ENCODE measurements around the gene OR2T1. TPM values are rescaled to one million over a fixed set of nuclear protein-coding genes. Genes with fewer than 3 reads are reported as not detected.
"Not testable (repeated sequence)": the region's sequence is repeated elsewhere in the genome, so short reads cannot be mapped to it uniquely, and the experiment has no call there.

The OR2T1 gene
- total RNA-seq, 1 experiment from 2014 or later: not detected

DNA sequence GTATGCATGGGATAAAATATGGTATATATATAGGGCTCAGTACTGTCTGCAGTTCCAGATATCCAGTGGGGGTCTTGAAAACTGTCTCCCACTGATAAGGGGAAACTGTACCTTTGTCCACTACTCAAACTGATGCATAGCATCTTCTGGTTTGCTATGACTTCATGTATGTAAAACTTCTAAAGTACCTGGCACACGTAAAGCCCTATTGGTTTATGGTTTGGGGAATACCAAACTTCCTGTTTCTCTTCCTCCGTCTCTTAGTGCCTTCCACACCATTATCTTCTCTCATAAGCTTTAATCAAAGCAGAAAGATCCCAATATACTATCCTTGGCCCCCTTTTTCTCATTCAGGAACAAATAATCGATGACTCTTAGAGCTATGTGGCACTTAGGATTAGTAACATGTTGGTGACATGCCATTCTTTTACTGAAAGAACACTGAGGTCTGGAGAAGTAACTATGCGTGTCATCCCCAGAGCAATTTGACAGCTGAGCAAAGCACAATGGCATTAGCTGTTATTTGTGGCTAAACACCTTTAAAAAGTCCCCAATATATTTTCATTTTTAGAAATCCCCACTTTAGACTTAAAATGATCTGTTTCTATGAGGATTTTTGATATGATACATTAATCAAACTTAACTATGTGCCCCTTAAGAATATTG lies 45.7 kb downstream of the OR2T1 start:
- DNase-seq; H3K36me3 Mint-ChIP-seq (ENCODE audit: insufficient read depth, unreplicated experiment); POLR2A ChIA-PET; H3K4me1 Mint-ChIP-seq (ENCODE audit: low read depth, unreplicated experiment); H3K27me3 Mint-ChIP-seq (ENCODE audit: insufficient read depth, unreplicated experiment); H3K4me3 Mint-ChIP-seq (ENCODE audit: unreplicated experiment); intact Hi-C loops (cut with micrococcal nuclease; ENCODE audit: unreplicated experiment); H3K9me3 ChIP-seq; BruUV-seq (replicated peaks); H3K27me3 ChIP-seq (replicated peaks; ENCODE audit: control insufficient read depth, insufficient read depth, low read length); H3K9me3 Mint-ChIP-seq (ENCODE audit: unreplicated experiment); H3K4me3 ChIP-seq (ENCODE audit: low read depth, low read length); H3K4me1 ChIP-seq; CTCF ChIA-PET; H3K27ac Mint-ChIP-seq (ENCODE audit: unreplicated experiment); H3K36me3 ChIP-seq (ENCODE audit: control insufficient read depth, insufficient read depth, low read length): not testable (repeated sequence)

GRCh38 chr1:248449821-248450465 lies 47.1 kb downstream of the OR2T1 start:
- H3K4me3 Mint-ChIP-seq (ENCODE audit: unreplicated experiment); H3K4me1 ChIP-seq; H3K36me3 ChIP-seq (ENCODE audit: control insufficient read depth, insufficient read depth, low read length); H3K27ac Mint-ChIP-seq (ENCODE audit: unreplicated experiment); H3K36me3 Mint-ChIP-seq (ENCODE audit: insufficient read depth, unreplicated experiment); BruUV-seq (replicated peaks); H3K27me3 Mint-ChIP-seq (ENCODE audit: insufficient read depth, unreplicated experiment); H3K9me3 Mint-ChIP-seq (ENCODE audit: unreplicated experiment); intact Hi-C loops (cut with micrococcal nuclease; ENCODE audit: unreplicated experiment); H3K4me3 ChIP-seq (ENCODE audit: low read depth, low read length); POLR2A ChIA-PET; H3K4me1 Mint-ChIP-seq (ENCODE audit: low read depth, unreplicated experiment); DNase-seq; H3K27me3 ChIP-seq (replicated peaks; ENCODE audit: control insufficient read depth, insufficient read depth, low read length); H3K9me3 ChIP-seq; CTCF ChIA-PET: not testable (repeated sequence)

DNA sequence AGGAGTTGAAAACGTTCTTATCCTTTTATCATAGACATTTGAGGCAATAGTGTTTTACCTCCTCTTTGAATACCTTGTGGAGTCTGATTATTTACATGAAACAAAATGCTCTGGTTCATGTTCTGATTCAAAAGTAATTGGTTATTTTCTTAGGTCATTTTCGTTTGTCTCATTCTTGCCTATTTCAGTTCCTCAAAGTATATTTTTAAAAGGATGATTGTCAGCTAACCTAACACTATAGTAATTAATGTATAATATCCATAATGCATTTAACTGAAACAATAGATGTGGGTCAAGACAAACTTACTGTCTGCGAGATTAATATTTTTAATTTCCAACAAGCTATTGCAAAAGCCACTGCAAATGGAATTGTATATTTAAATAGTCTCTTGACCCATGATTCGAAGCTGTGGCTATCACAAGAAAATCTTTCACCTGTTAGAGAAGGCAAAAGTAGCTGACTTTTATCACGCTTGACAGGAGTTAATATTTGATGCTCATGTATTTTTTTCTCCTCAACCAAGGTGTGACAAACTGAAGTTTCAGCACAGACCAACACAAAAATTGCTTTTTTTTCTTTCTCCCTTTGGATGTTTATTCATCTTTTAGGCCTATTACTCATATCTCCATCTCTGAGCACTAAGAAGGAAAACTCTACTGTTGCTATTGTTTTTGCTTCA lies 47.8 kb downstream of the OR2T1 start:
- H3K4me3 ChIP-seq (ENCODE audit: low read depth, low read length); DNase-seq; H3K36me3 Mint-ChIP-seq (ENCODE audit: insufficient read depth, unreplicated experiment); H3K9me3 ChIP-seq; H3K27me3 Mint-ChIP-seq (ENCODE audit: insufficient read depth, unreplicated experiment); BruUV-seq (replicated peaks); intact Hi-C loops (cut with micrococcal nuclease; ENCODE audit: unreplicated experiment); H3K9me3 Mint-ChIP-seq (ENCODE audit: unreplicated experiment); H3K4me1 Mint-ChIP-seq (ENCODE audit: low read depth, unreplicated experiment); H3K27ac Mint-ChIP-seq (ENCODE audit: unreplicated experiment); H3K36me3 ChIP-seq (ENCODE audit: control insufficient read depth, insufficient read depth, low read length); CTCF ChIA-PET; POLR2A ChIA-PET; H3K4me1 ChIP-seq; H3K27me3 ChIP-seq (replicated peaks; ENCODE audit: control insufficient read depth, insufficient read depth, low read length); H3K4me3 Mint-ChIP-seq (ENCODE audit: unreplicated experiment): not testable (repeated sequence)

DNA sequence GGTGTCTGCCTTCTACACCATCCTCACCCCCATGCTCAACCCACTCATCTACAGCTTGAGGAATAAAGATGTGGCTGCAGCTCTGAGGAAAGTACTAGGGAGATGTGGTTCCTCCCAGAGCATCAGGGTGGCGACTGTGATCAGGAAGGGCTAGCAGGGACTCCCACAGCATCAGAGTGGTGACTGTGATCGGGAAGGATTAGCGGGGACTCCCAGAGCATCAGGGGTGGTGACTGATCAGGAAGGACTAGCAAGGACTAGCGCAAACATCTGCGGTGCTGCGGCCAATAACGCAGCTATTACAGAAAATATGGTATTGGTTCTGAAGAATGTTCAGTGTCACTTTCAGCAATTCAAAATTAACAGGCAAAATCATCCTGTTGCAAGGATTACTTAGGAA lies 50.8 kb downstream of the OR2T1 start:
- DNase-seq; H3K4me1 Mint-ChIP-seq (ENCODE audit: low read depth, unreplicated experiment); H3K27me3 Mint-ChIP-seq (ENCODE audit: insufficient read depth, unreplicated experiment); BruUV-seq (replicated peaks); H3K4me3 ChIP-seq (ENCODE audit: low read depth, low read length); POLR2A ChIA-PET; H3K9me3 Mint-ChIP-seq (ENCODE audit: unreplicated experiment); H3K4me3 Mint-ChIP-seq (ENCODE audit: unreplicated experiment); H3K27me3 ChIP-seq (replicated peaks; ENCODE audit: control insufficient read depth, insufficient read depth, low read length); intact Hi-C loops (cut with micrococcal nuclease; ENCODE audit: unreplicated experiment); H3K9me3 ChIP-seq; H3K27ac Mint-ChIP-seq (ENCODE audit: unreplicated experiment); H3K4me1 ChIP-seq; H3K36me3 ChIP-seq (ENCODE audit: control insufficient read depth, insufficient read depth, low read length); CTCF ChIA-PET; H3K36me3 Mint-ChIP-seq (ENCODE audit: insufficient read depth, unreplicated experiment): not testable (repeated sequence)

DNA sequence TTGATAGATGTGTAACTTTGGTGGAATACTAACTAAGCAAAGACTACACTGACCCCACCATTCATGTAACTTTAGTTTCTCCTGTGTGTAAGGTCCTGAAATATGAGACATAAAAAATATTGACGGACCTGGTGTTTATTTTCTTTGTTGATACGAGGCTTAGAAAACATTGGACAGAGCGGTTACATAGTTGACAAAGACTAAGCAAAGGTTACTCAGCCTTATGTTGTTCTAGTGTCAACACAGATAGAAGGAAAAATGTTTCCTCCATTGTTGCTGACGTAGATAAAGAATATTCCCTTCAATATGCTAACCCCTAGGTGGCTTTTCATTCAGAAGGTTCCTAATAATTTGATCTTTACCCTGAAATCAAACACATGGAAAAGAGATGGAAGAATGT lies 52.2 kb downstream of the OR2T1 start:
- not testable (repeated sequence) for H3K27me3 ChIP-seq (replicated peaks; ENCODE audit: control insufficient read depth, insufficient read depth, low read length)

DNA sequence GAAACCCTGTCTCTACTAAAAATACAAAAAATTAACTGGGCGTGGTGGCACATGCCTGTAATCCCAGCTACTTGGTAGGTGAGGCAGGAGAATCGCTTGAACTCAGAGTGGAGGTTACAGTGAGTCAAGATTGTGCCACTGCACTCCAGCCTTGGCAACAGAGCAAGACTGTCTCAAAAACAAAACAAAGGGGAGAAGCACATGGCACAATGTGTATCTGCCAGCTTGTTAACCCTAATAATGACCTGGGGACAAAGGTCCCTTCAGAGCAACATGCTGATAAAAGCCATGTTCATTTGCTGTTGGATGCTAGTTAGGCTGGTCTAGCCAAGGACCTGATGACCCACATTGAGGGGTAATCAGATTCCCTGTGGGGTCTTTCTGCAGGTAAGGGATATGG lies 53.8 kb downstream of the OR2T1 start:
- DNase-seq; H3K9me3 Mint-ChIP-seq (ENCODE audit: unreplicated experiment); H3K4me3 ChIP-seq (ENCODE audit: low read depth, low read length); H3K27ac Mint-ChIP-seq (ENCODE audit: unreplicated experiment); BruUV-seq (replicated peaks); CTCF ChIA-PET; H3K9me3 ChIP-seq; POLR2A ChIA-PET; H3K27me3 ChIP-seq (replicated peaks; ENCODE audit: control insufficient read depth, insufficient read depth, low read length); H3K4me3 Mint-ChIP-seq (ENCODE audit: unreplicated experiment); H3K4me1 ChIP-seq; intact Hi-C loops (cut with micrococcal nuclease; ENCODE audit: unreplicated experiment); H3K36me3 Mint-ChIP-seq (ENCODE audit: insufficient read depth, unreplicated experiment); H3K4me1 Mint-ChIP-seq (ENCODE audit: low read depth, unreplicated experiment); H3K36me3 ChIP-seq (ENCODE audit: control insufficient read depth, insufficient read depth, low read length); H3K27me3 Mint-ChIP-seq (ENCODE audit: insufficient read depth, unreplicated experiment): not testable (repeated sequence)

More for the DNA sequence above, 52.2 kb downstream of the OR2T1 start:
- DNase-seq; H3K27ac Mint-ChIP-seq (ENCODE audit: unreplicated experiment); H3K36me3 Mint-ChIP-seq (ENCODE audit: insufficient read depth, unreplicated experiment); POLR2A ChIA-PET; intact Hi-C loops (cut with micrococcal nuclease; ENCODE audit: unreplicated experiment); CTCF ChIA-PET; H3K36me3 ChIP-seq (ENCODE audit: control insufficient read depth, insufficient read depth, low read length); H3K9me3 Mint-ChIP-seq (ENCODE audit: unreplicated experiment); H3K4me3 Mint-ChIP-seq (ENCODE audit: unreplicated experiment); BruUV-seq (replicated peaks); H3K9me3 ChIP-seq; H3K4me1 ChIP-seq; H3K27me3 Mint-ChIP-seq (ENCODE audit: insufficient read depth, unreplicated experiment); H3K4me1 Mint-ChIP-seq (ENCODE audit: low read depth, unreplicated experiment); H3K4me3 ChIP-seq (ENCODE audit: low read depth, low read length): not testable (repeated sequence)

Measured in Caco-2 (cell line).